Osteoblast (primary cell): ENCODE data around the gene SEMA3B. TPM values are rescaled to one million over a fixed set of nuclear protein-coding genes. Genes with fewer than 3 reads are reported as not detected.
A peak's percentile ranks its signal among the peaks of the same experiment; 100 is the strongest.
"Not testable (repeated sequence)": the region's sequence is repeated elsewhere in the genome, so short reads cannot be mapped to it uniquely, and the experiment has no call there.

ENCODE experiments used
- DNase-seq: peaks from one replicate; pipeline ENCODE4 v3.0.0; 2011; ENCODE audit warnings: low spot score, mixed read lengths; ENCODE audit not compliant: insufficient read length; ENCODE audit errors: missing footprints
- H2AFZ ChIP-seq: 2 replicates; pipeline ENCODE4 v1.6.0; 2011; ENCODE audit warnings: mild to moderate bottlenecking, low read length
- H3K27ac ChIP-seq: 2 replicates; pipeline ENCODE4 v1.5.1; 2011; ENCODE audit warnings: mild to moderate bottlenecking, low read depth, low read length, moderate library complexity
- H3K27me3 ChIP-seq: 2 replicates; pipeline ENCODE4 v1.6.0; 2012; ENCODE audit warnings: mild to moderate bottlenecking, control low read depth, inconsistent platforms, low read length, moderate library complexity; ENCODE audit not compliant: insufficient read depth
- H3K36me3 ChIP-seq: 2 replicates; pipeline ENCODE4 v1.5.1; 2011; ENCODE audit warnings: mild to moderate bottlenecking, low read length, control low read depth, moderate library complexity; ENCODE audit not compliant: insufficient read depth
- H3K4me1 ChIP-seq: 2 replicates; pipeline ENCODE4 v1.5.1; 2011; ENCODE audit warnings: mild to moderate bottlenecking, low read length, control low read depth, moderate library complexity; ENCODE audit not compliant: insufficient read depth
- H3K4me2 ChIP-seq: 2 replicates; pipeline ENCODE4 v1.6.0; 2011; ENCODE audit warnings: mild to moderate bottlenecking, low read length; ENCODE audit not compliant: insufficient read depth
- H3K4me3 ChIP-seq: fragments of 200-600 bp; sonication (generic); 3 replicates; pipeline ENCODE4 v1.5.1; 2012; ENCODE audit warnings: mild to moderate bottlenecking, low read length, inconsistent platforms; ENCODE audit not compliant: insufficient read depth
- H3K79me2 ChIP-seq: 2 replicates; pipeline ENCODE4 v1.6.0; 2012; ENCODE audit warnings: mild to moderate bottlenecking, low read length, control low read depth, inconsistent platforms; ENCODE audit not compliant: insufficient read depth
- H3K9me3 ChIP-seq: 2 replicates; pipeline ENCODE4 v1.5.1; 2011; ENCODE audit warnings: low read depth, low read length, control low read depth
- H4K20me1 ChIP-seq: 2 replicates; pipeline ENCODE4 v1.6.0; 2012; ENCODE audit warnings: mild to moderate bottlenecking, low read length, control low read depth; ENCODE audit not compliant: insufficient read depth
- CTCF ChIP-seq: IDR thresholded peaks from 2 replicates; pipeline ENCODE4 v1.5.1; 2011; ENCODE audit warnings: mild to moderate bottlenecking, low read depth, low read length, moderate library complexity; ENCODE audit errors: extremely low read depth
- total RNA-seq: library from RNA; depleted of rRNA; stranded (reverse); fragments of >200 nt; gene quantifications from 2 replicates; pipeline ENCODE4 v1.2.3, GENCODE V29; 2012

SEMA3B gene
- total RNA-seq, 1 donor: 10.1 TPM

DNA sequence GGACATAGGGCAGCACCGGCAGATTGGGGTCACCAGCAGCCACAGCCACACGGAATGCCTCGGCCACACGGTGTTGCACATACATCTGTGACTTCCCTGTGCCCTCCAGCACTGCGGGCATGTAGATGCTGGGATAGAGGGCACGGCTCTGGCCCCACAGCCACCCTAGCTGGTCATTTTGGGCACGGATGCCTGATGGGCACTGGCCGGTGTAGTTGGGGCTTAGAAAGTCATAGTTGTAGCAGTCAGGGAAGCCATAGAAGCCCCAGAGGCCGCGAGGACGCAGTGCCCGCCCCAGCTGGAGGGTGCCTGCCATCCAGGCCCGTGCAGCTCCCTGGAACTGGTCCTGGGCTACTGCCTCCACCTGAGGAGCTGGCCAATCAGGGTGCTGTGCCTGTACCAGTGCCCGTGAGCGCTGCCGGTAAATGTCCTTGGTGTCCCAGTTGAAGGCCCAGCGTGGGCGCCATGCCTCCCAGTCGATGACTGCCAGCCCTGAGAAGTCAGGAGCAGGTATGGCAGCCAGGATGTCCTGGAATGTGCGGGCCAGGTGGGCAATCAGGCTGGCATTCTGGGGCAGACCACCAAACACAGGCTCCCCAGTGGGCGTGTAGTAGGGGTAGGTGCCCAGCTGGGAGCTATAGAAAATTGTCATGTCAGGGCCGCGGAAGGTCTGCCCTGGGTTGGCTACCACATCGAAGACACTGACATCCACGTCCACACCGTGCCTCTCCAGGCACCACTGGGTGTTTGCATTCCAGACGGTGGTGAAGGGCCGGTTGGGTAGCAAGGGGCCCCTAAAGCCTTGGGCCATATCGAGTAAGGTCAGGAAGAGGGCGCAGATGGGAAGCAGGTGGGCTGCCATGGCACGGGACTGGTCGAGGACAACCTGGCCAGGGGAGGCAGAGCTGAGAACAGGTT, 33.4 kb downstream of the SEMA3B start:
- H3K27me3 ChIP-seq: no peaks in the 10 kb centered on the region
- no peaks in the 10 kb centered on the region for H3K36me3 ChIP-seq
- no peak overlapping the region for H3K4me2 ChIP-seq
- no peak overlapping the region for H3K4me3 ChIP-seq
- no peak for TF ChIP-seq CTCF
- H4K20me1 ChIP-seq: no peaks in the 10 kb centered on the region
- no peak overlapping the region for H3K27ac ChIP-seq
- peaks cover 12% of the 10 kb centered on the region for H3K79me2 ChIP-seq
- peaks cover 21% of the 10 kb centered on the region for H3K4me1 ChIP-seq
- no peak for DNase-seq
- no peaks in the 10 kb centered on the region for H3K9me3 ChIP-seq
- H2AFZ ChIP-seq: no peak overlapping the region

GRCh38 chr3:50303013-50303815, 34.3 kb downstream of the SEMA3B start, which contains the start of gene HYAL1:
HYAL1 (minus strand) TSS chr3:50303574; CDS start chr3:50302956, 618 bp downstream.
- H2AFZ ChIP-seq: no peak within 1 kb of the TSS
- TF ChIP-seq CTCF: peak; percentile 13
- H3K79me2 ChIP-seq: peaks cover 7% of the 10 kb centered on the region
- no peaks in the 10 kb centered on the region for H4K20me1 ChIP-seq
- H3K4me1 ChIP-seq: peaks cover 18% of the 10 kb centered on the region
- no peak within 1 kb of the TSS for H3K27ac ChIP-seq
- no peak for DNase-seq
- H3K9me3 ChIP-seq: no peaks in the 10 kb centered on the region
- H3K27me3 ChIP-seq: no peaks in the 10 kb centered on the region
- no peak within 1 kb of the TSS for H3K4me3 ChIP-seq
- no peaks in the 10 kb centered on the region for H3K36me3 ChIP-seq
- H3K4me2 ChIP-seq: no peak within 1 kb of the TSS

- no peak for TF ChIP-seq CTCF
- peaks cover 3% of the 10 kb centered on the region for H3K9me3 ChIP-seq
- H2AFZ ChIP-seq: no peak overlapping the region
- peak; percentile 87 for DNase-seq
- no peak overlapping the region for H3K4me3 ChIP-seq
- peaks cover 11% of the 10 kb centered on the region for H3K4me1 ChIP-seq
- no peak overlapping the region for H3K27ac ChIP-seq
- H3K36me3 ChIP-seq: no peaks in the 10 kb centered on the region
- H3K79me2 ChIP-seq: no peaks in the 10 kb centered on the region
- H4K20me1 ChIP-seq: no peaks in the 10 kb centered on the region
- no peak overlapping the region for H3K4me2 ChIP-seq
- H3K27me3 ChIP-seq: no peaks in the 10 kb centered on the region
Observed at GRCh38 chr3:50304601-50305000, 35.7 kb downstream of the SEMA3B start.

DNA sequence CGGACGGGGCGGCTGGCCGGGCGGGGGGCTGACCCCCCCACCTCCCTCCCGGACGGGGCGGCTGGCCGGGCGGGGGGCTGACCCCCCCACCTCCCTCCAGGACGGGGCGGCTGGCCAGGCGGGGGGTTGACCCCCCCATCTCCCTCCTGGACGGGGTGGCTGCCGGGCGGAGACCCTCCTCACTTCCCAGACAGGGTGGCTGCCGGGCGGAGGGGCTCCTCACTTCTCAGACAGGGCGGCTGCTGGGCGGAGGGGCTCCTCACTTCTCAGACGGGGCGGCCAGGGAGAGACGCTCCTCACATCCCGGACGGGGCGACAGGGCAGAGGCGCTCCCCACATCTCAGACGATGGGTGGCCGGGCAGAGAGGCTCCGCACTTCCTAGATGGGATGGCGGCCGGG, 43.1 kb downstream of the SEMA3B start:
- not testable (repeated sequence) for H3K36me3 ChIP-seq, H4K20me1 ChIP-seq, H2AFZ ChIP-seq, H3K4me2 ChIP-seq, H3K9me3 ChIP-seq, H3K4me3 ChIP-seq, DNase-seq, H3K4me1 ChIP-seq, H3K27me3 ChIP-seq, H3K79me2 ChIP-seq, H3K27ac ChIP-seq
